ENCODE data around the gene PCDH9.

DNA sequence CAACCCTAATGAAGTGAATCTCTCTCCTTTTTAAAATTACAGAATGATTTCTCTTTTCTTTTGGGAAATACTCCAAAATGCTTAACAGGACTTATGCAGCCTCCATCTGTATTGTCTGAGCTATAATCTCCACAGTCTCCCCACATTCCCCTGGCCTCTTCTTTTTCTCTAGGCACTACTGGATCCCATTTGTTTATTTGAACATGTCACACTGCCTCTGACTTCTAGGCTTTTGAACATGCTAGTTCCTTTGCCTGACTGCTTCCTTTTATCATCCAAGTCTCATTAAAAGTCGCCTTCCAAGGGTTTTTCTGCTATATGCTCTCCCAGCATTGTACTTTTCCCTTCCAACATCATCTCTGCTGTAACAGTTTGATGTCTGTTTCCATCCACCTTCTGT lies 548.7 kb downstream of the PCDH9 start:
- TF ChIP-seq, protein P1, sequence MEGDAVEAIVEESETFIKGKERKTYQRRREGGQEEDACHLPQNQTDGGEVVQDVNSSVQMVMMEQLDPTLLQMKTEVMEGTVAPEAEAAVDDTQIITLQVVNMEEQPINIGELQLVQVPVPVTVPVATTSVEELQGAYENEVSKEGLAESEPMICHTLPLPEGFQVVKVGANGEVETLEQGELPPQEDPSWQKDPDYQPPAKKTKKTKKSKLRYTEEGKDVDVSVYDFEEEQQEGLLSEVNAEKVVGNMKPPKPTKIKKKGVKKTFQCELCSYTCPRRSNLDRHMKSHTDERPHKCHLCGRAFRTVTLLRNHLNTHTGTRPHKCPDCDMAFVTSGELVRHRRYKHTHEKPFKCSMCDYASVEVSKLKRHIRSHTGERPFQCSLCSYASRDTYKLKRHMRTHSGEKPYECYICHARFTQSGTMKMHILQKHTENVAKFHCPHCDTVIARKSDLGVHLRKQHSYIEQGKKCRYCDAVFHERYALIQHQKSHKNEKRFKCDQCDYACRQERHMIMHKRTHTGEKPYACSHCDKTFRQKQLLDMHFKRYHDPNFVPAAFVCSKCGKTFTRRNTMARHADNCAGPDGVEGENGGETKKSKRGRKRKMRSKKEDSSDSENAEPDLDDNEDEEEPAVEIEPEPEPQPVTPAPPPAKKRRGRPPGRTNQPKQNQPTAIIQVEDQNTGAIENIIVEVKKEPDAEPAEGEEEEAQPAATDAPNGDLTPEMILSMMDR (IDR thresholded peaks at IDR 0.05; ENCODE audit: low read length) = no peak
- no peak for TF ChIP-seq EZH2 (IDR thresholded peaks at IDR 0.05; ENCODE audit: borderline replicate concordance, low read length)

Data from OCI-LY1 (cell line).